Neutrophil (primary cell): ENCODE measurements around the gene KIR3DL3.
"Not testable (repeated sequence)": the region's sequence is repeated elsewhere in the genome, so short reads cannot be mapped to it uniquely, and the experiment has no call there.

Source experiments
- H3K27ac ChIP-seq: fragments of 200-600 bp; sonication (generic); 2 replicates; pipeline ENCODE4 v1.5.1; 2016; ENCODE audit warnings: mild to moderate bottlenecking, moderate library complexity
- H3K27me3 ChIP-seq: fragments of 200-600 bp; sonication (generic); 2 replicates; pipeline ENCODE4 v1.6.0; 2016; ENCODE audit warnings: mild to moderate bottlenecking
- H3K36me3 ChIP-seq: fragments of 200-600 bp; sonication (generic); 2 replicates; pipeline ENCODE4 v1.5.1; 2017
- H3K4me1 ChIP-seq, 2 experiments: fragments of 200-600 bp in 1 of 2; sonication (generic) in 1 of 2; 1 replicate in 1 of 2; 2 replicates in 1 of 2; pipeline versions ENCODE4 v1.5.1 to v1.6.1; 2013 to 2016; ENCODE audit warnings: low read depth in 1 of 2, low read length in 1 of 2, mild to moderate bottlenecking in 1 of 2, moderate library complexity in 1 of 2; ENCODE audit not compliant: control insufficient read depth in 1 of 2, insufficient read depth in 1 of 2
- H3K4me3 ChIP-seq, 2 experiments: fragments of 200-600 bp in 1 of 2; sonication (generic) in 1 of 2; 1 replicate in 1 of 2; 2 replicates in 1 of 2; pipeline ENCODE4 v1.5.1; 2013 to 2016; ENCODE audit warnings: low read depth in 1 of 2, low read length in 1 of 2, mild to moderate bottlenecking in 1 of 2, moderate library complexity in 1 of 2
- H3K9me3 ChIP-seq: fragments of 200-600 bp; sonication (generic); 2 replicates; pipeline ENCODE4 v1.5.1; 2016
- TF ChIP-seq, protein P1 (sequence below): fragments of 200-600 bp; sonication (generic); IDR thresholded peaks from 2 replicates; pipeline ENCODE4 v1.5.1; 2016; ENCODE audit warnings: antibody characterized with exemption

The KIR3DL3 gene

GRCh38 chr19:54725321-54725720 lies 1.1 kb downstream of the KIR3DL3 start:
- Histone ChIP-seq H3K36me3 (no peaks in the 10 kb centered on the region), H3K27me3 (peaks cover 13% of the 10 kb centered on the region), H3K9me3 (no peaks in the 10 kb centered on the region), H3K27ac (no peak overlapping the region), H3K4me1 (no peaks in the 10 kb centered on the region), H3K4me3 (no peak overlapping the region)
- TF ChIP-seq, protein P1, sequence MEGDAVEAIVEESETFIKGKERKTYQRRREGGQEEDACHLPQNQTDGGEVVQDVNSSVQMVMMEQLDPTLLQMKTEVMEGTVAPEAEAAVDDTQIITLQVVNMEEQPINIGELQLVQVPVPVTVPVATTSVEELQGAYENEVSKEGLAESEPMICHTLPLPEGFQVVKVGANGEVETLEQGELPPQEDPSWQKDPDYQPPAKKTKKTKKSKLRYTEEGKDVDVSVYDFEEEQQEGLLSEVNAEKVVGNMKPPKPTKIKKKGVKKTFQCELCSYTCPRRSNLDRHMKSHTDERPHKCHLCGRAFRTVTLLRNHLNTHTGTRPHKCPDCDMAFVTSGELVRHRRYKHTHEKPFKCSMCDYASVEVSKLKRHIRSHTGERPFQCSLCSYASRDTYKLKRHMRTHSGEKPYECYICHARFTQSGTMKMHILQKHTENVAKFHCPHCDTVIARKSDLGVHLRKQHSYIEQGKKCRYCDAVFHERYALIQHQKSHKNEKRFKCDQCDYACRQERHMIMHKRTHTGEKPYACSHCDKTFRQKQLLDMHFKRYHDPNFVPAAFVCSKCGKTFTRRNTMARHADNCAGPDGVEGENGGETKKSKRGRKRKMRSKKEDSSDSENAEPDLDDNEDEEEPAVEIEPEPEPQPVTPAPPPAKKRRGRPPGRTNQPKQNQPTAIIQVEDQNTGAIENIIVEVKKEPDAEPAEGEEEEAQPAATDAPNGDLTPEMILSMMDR: no peak

GRCh38 chr19:54727562-54727961 lies 3.3 kb downstream of the KIR3DL3 start:
- Histone ChIP-seq H3K9me3 (no peaks in the 10 kb centered on the region), H3K27ac (no peak overlapping the region), H3K4me1 (no peaks in the 10 kb centered on the region), H3K27me3 (peaks cover 17% of the 10 kb centered on the region), H3K4me3 (no peak overlapping the region), H3K36me3 (no peaks in the 10 kb centered on the region)
- TF ChIP-seq, protein P1: no peak

DNA sequence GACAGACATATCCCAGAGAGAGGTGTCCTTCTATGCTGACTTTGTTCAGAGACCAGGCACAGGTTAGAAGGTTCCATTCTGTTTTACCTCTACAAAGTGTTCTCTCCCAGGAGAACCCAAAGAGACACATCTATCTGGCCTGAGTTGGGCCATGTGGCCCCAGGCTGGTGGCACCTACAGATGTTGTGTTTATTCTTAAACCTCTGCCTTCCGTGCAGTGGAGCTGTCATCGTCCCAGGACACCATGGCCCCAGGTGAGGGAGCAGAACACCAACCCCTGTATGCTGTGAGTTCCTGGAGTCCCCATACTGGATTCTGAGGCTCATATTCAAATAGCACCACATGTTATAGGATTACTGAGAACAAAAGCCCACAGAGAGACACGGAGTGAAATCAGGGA lies 3.9 kb downstream of the KIR3DL3 start:
- Histone ChIP-seq H3K4me3 (no peak overlapping the region), H3K27me3 (peaks cover 17% of the 10 kb centered on the region), H3K36me3 (no peaks in the 10 kb centered on the region), H3K27ac (no peak overlapping the region), H3K4me1 (no peaks in the 10 kb centered on the region), H3K9me3 (no peaks in the 10 kb centered on the region)
- TF ChIP-seq, protein P1: no peak

GRCh38 chr19:54729416-54730188 lies 5.4 kb downstream of the KIR3DL3 start:
- H3K4me3 ChIP-seq: no peak overlapping the region
- no peaks in the 10 kb centered on the region for H3K36me3 ChIP-seq
- H3K27me3 ChIP-seq: peaks cover 17% of the 10 kb centered on the region
- no peaks in the 10 kb centered on the region for H3K4me1 ChIP-seq
- TF ChIP-seq, protein P1: no peak
- H3K27ac ChIP-seq: no peak overlapping the region
- no peaks in the 10 kb centered on the region for H3K9me3 ChIP-seq

DNA sequence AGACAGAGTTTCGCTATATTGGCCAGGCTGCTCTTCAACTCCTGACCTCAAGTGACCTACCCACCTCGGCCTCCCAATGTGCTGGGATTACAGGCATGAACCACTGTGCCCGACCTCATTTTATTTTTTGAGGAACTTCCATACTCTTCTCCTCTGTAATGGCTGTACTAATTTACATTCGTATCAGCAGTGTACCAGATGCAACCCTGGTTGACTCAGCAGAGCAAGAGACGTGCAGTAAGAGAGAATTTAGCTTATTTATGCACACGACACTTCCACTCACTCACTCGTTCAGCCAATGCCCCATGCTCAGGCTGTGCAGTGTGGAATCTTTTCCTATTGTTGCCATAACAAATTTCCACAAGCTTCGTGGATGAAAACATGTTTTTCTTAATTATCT lies 6.9 kb downstream of the KIR3DL3 start:
- H3K4me1 ChIP-seq: no peaks in the 10 kb centered on the region
- H3K4me3 ChIP-seq: no peak overlapping the region
- H3K27ac ChIP-seq: no peak overlapping the region
- no peaks in the 10 kb centered on the region for H3K36me3 ChIP-seq
- no peaks in the 10 kb centered on the region for H3K9me3 ChIP-seq
- TF ChIP-seq, protein P1: no peak
- H3K27me3 ChIP-seq: peaks cover 17% of the 10 kb centered on the region

- H3K9me3 ChIP-seq, H3K4me3 ChIP-seq, H3K27ac ChIP-seq, H3K36me3 ChIP-seq, H3K27me3 ChIP-seq: not testable (repeated sequence)
- peaks cover 18 to 21% of the 10 kb centered on the region in 2 experiments for H3K4me1 ChIP-seq
These were observed 14.1 kb downstream of the KIR3DL3 start, which contains the start of gene KIR2DL3 for GRCh38 chr19:54738306-54738705. Gene KIR2DL3 (plus strand): TSS chr19:54738513. CDS start chr19:54738546, 33 bp downstream.
